ENCODE results near the gene CRYL1.

Gene CRYL1

DNA sequence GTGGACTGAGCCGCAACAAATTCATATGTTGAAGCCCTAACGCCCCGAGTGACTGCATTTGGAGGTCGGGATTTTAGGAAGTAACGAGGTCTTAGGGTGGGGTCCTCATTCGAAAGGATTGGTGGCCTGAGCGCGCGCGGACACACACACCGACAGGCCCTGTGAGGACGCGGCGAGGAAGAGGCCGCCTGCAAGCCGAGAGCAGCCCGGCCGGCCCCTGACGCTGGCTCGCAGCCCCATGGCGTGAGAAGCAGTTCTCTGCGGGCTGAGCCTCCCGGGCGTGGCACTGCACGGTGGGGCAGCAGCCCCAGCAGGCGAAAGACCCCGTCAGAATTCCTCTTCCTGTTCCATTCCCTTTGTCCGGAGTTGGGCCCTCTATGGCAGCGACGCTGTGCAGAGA is 131.2 kb downstream of the CRYL1 start:
- DNase-seq: no peak

GRCh38 chr13:20394169-20394501 is 131.5 kb downstream of the CRYL1 start:
- no peak for DNase-seq

DNA sequence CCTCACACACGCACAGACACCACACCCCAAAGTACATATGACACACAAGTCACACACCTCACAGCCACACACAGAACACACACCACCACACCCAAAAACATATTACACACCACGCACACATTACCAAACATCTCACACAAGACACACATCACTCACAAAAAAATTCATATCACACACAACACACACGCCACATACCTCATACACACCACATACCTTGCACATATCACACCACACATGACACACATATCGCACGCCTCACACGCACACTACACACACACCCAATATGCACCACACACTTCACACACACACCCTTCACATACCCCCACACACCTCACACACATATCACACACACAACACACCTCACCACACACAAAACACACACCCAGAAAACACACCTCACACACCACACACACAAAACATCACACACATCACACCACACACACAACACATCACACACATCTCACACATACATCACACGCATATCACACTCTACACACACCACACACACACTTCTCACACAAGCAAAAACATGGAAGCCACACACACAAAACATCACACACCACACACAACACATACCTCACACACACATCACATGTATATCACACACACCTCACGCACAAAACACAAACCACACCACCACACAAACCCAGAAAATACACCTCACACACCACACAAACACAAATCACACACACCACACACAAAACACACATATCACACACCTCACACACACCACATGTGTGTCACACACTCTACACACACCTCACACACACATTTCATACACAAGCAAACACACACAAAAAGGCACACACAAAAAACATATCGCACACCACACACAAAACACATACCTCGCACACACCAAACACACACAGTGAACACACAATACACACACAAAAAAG is 132.1 kb downstream of the CRYL1 start:
- no peak for DNase-seq

DNA sequence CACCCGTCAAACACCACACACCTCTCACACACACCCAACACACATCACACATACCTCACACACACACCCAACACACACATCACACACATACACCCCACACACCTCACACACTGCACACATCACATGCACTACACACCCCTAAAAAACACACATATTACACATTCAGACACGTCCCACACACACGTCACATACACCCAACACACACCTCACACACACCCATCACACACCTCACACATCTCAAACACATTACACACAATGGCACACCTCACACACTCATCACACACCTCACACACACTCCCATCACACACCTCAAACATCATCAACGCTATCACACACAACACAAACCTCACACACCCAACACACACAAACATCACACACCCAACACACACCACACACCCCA is 133.1 kb downstream of the CRYL1 start:
- DNase-seq: no peak

DNA sequence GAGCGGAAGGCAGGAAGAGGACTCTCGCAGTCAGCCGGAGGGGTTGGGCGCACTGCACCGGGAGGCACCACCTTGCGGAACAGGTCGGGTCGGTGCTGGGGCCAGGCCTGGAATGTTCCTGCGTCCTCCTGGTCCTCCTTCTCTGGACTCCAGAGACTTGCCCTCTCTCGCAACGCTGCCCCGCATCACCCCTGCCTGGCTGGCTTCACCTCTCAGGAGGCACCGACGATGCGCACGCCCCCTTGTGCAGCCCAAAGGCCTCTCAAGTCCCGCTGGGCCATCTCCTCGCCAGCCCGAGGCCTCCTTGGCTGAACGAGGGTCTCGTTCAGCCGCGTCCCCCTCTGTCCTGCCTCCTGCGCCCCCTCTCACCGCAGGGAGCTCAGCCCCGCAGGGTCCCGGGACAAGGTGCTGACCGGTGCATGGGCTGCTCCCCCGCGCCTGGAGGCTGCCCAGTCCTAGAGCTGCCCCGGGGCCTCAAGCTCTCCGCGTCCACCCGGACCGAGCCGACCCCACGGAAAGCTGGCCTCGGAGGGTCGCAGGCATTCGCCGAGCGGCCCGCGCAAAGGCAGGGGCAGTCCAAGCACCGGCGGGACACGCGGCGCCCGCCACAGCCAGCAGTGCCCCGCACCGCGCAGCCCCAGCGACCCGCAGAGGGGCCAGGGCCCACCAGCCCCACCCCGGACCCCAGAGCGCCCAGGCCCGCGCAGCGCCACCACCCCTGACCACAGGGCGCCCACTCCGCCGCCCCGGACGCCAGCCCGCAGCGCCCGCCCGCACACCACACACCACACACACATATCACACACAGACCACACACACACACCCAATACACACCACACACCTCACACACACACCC is 133.8 kb downstream of the CRYL1 start:
- DNase-seq: no peak

DNA sequence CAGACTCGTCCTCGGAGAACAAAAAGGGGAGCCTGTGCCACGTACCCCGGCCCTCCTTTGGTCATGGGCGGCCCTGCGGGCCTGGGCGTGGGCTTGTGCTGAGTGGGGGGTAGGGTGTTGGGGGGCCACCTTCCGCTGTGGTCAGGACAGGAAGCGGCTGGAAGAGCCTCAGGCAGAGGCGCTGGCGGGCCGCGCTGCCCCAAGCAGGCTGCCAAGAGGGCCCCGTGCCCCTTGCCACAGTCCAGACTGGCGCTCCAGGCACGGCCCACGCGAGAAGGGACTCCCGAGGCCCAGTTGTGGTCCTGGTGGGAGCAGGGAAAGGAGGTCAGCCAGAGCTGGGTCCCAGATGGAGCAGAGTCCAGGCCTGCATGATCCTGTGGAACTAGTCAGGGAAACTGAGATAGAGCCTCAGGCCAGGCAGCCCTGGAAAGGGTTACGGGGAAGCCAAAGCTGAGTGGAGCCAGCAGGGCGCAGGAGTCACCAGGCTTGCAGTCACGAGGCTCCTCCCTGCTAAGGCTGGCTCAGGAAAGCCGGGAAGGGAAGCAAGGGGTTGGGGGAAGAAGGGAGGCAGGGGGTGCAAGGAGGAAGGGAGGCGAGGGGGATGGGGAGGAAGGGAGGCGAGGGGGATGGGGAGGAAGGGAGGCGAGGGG is 135.0 kb downstream of the CRYL1 start:
- DNase-seq: no peak

DNA sequence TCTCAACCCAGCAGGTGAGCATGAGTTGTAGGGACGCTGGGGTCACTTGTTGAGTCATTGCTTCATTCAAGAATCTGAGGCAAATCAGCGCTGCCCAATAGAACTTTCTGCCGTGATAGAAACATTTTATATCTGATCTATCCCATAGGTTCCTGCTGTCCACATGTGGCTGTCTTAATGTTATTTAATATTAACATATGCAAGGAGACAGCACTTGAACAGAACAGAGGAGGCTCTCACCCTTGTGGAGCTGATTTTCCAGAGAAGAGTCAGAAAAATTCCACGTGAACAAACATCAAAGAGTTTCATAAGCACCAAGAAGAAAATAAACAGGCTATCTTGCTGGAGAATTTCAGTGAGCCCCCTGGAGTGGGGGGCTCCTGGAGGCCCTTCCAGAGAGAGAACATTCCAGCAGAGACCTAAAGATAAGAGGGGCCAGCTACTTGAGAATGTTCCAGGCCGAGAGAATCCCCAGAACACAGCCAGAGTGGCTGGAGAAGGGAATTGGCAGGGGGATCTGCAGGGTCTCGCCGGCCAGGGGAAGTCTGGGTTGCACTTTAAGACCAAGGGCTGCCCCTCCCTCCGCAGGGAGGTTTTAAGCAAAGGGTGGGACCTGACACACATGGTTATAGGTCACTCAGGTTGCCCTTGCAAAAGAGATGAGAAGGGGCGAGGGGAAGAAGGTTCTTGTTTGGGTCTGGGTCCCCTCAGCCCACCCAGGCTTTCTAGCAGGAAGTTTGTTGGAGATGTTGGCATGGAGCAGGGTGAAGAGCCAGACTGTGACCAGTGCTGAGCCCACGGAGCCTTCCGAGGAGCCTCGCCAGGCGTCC is 135.7 kb downstream of the CRYL1 start:
- no peak for DNase-seq

DNA sequence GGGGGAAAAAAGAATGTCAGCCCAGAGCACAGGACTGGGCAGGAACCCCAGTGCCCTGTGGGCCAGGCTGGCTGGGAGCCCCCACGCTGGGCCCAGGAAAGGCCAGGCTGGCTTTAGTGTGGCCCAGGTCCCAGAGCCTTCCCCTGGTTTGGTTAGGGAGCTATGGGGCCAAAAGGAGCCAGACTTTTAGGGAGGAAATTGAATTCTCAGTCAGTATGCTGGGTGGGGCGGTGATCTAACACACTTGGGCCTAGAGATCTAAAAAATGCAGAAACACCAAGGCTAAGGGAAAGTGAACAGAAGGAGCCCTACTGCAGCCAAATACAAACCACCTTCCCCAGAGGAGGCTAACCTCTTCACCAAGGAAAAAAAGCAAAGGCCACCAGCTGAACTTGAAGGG is 137.5 kb downstream of the CRYL1 start:
- no peak for DNase-seq

DNA sequence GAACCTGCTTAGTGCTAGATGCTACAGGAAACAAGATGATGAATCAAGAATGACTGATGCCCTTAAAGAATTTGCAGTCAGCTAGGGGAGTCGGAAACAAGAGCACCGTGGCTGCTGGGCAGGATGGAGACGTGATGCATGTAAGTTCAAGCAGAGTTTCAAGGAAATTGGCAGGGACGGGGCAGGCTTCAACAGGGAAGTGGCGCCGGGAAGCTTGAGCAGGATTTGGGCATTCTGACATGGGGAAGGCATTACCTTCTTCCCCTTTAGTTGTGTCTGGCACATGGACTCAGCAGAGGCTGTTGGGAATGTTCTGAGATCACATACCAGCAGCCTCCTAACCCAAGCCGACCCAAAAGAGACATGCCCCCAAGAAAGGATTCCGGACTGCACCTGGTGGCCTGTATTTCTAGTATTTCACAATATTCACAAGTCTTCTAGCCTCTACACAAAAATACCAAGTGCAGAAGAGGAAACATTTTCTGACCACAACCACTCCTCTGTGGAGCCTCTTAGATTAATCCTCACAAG is 138.2 kb downstream of the CRYL1 start:
- DNase-seq: no peak

DNA sequence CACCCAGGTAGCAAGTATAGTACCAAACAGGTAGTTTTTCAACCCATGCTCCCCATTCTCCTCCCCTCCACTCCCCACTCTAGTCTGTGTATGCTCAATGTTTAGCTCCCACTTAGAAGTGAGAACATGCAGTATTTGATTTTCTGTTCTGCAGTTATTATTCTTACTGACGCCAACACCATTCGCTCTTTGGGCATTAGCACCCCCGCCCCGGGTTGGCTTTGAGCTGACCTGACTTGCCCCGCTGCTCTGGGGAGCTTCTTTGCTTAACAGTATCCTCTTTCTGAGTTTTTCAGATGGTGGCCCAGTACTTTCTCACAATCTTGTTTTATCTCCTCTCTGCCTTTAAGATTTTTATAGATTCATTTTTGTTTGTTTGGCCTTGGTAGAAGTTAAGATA is 138.7 kb downstream of the CRYL1 start:
- DNase-seq: no peak

- DNase-seq: no peak
Observed at GRCh38 chr13:20383058-20383457, 142.6 kb downstream of the CRYL1 start.

DNA sequence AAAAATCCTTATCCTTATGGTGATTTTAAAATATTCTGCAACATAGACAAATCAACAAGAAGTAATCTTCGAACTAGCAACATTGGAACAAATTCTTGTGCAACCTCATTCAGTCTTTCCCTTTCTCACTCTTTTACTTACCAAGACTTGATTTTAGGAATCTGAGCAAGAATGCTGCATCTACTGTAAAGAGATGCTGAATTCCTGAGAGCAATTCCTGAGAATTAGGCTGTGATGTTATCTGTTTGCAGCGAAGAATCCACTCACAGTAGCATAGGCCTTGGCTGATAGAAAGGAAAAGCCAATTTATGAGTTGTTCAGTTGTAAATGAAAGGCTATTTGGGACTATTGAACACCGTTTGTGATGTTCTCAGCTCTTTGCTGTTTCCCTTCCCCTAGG is 144.3 kb downstream of the CRYL1 start:
- no peak for DNase-seq

- DNase-seq: no peak
Observed at GRCh38 chr13:20378721-20379120, 146.9 kb downstream of the CRYL1 start.

DNA sequence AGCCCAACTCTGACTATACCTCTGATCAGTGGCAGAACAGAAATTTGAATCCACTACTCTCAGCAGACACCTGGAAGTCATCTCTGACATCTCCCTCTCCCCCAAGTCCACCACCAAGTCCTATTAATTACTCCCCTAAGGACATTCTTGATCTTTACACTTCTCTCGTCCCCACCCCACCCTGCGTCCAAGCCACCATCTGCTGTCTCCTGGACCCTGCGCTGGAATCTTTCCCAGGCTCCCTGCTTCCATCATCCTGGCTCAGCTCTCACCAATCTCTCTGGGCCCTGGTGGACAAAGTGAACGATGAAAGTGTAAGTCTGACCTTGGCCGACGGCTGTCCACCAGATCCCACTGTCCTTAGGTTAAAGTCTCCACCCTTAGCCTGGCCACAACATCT is 147.9 kb downstream of the CRYL1 start:
- no peak for DNase-seq

DNA sequence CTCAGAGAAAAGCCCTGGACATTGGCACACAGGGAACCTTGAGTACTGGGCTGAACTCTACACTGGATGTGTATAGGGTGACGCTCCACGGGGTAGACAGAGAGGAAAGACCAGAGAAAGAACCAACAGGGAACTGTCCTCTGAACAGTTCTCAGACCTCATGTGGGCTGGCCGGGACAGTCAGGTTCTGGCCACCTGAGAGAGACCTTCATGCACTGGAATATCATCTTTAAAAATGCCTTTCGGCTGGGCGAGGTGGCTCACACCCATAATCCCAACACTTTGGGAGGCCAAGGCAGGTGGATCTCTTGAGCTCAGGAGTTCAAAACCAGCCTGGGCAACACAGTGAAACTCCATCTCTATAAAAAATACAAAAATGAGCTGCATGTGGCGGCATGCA is 149.8 kb downstream of the CRYL1 start:
- DNase-seq: no peak

GRCh38 chr13:20373861-20374260 is 151.8 kb downstream of the CRYL1 start:
- no peak for DNase-seq

- no peak for DNase-seq
Observed at GRCh38 chr13:20371825-20372224, 153.8 kb downstream of the CRYL1 start.

DNA sequence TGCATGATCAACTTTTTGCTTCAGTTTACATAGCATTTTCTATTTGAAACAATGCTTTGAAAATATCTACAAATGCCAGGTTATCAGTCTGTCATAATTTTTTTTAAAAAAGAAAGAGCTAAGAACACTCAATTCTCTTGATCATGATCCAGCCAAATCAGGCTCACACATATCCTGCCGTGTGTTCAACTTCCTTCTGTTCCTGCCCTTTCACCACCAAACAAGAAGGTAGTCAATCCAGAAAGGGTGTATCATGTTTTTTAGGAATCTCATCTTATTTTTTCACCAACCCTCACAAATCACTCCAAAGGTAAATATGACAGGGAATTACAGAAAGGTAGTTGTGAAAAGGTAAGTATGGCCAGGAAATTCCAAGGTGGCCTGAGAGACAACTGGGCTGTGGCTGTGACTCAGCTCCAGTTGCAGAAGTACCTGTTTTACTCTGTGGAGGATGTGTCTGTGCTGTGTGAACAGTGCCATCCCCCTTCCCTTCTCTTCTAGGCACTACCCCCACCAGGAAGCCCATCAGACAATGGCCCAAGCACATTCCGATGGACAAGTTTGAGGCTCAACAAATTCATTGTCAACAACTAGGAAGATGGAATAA is 154.7 kb downstream of the CRYL1 start:
- no peak for DNase-seq

DNA sequence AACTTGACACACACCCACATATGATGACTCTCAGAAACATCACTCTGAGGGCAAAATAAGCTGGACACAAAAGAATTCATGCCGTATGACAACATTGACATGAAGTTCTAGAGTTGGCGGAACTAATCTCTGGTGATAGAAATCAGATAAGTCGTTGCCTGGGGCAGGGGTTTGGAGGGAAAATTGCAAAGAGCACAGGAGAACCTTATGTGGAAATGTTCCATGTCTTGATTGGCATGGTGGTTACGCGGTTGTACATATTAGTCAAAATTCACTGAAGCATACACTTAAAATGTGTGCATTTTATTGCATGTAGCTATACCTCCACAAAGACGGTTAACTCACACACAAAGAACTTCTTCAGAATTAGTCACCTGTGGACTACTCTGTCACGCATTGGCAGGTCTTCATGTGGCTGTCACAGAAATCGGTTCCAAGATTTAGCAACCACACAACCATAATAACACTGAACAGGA is 155.7 kb downstream of the CRYL1 start:
- no peak for DNase-seq

DNA sequence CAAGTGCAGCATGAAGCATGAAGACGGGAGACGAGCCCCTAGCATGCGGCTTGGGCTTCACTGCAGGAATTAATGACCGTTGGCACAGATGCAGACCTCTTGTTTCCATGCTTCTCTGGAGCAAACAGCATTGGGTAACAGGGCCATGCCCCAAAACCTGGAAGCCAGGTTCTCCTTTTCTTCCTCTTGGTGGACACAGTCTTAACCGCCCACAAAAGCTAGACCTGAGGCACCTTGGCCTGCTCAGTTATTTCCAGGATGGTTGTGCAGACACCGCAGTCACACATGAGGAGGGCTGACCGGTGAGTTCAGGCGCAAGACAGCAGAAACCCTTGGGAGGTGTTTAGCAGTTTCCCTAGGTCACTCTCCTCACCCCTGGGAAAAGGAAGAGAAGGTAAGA is 159.6 kb downstream of the CRYL1 start:
- DNase-seq: no peak

DNA sequence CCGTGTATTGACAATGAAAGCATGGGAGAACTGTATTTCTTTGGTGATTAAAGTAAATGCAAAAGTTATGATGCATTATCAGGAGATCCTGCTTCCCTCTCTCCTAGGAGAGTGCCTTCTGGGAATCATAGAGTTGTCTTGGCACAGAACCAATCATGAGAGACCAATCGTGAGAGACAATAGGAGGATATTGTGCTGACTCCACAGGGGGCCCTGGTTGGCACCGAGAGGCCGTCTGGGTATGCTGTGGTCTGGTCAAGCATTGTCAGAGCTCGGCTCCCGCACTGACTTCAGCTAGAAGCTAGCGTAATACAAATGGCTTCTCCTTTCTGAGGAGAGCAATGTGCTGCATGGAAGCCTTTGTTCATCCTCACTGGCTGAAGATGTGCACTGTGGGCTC is 162.1 kb downstream of the CRYL1 start:
- DNase-seq: no peak

- DNase-seq: no peak
Observed at GRCh38 chr13:20363172-20363571, 162.5 kb downstream of the CRYL1 start.
